ENCODE results near the gene PCLO. TPM values are rescaled to one million over a fixed set of nuclear protein-coding genes. Genes with fewer than 3 reads are reported as not detected.

Gene PCLO
- total and polyA plus RNA-seq, 2 of the 8 experiments (the other 6 are each of a cell fraction or from before 2014, with no cell fraction given), result 1.5 to 3.2 TPM

DNA sequence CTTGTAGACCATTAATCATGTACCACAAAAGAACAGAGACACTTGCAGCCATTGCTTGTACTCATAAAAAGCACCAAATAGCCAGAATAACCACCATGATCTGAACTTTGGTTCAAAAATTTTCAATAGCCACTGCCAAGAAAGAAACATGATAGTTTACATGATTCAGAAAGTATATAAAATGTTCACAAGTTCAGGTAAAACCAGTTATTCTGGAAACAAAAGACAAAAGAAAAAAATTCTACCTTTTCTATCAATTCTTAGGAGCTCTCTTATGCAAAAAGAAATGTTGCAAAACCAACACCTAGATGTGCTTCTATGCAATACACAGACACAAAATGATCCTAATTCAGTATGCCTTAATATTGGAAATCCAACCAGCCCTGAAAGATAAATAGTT lies 108.7 kb downstream of the PCLO start:
- Histone ChIP-seq H2BK5ac (ENCODE audit: low read depth, low read length) (no peak overlapping the region), H3K79me1 (ENCODE audit: low read depth, low read length) (no peaks in the 10 kb centered on the region), H3K27me3 (replicated peaks in 1 of 4; ENCODE audit: control insufficient read depth in 3 of 4, extremely low read depth in 1 of 4, insufficient read depth in 3 of 4, low read length in 3 of 4) (no peaks in the 10 kb centered on the region), H4K5ac (ENCODE audit: insufficient read length, low read depth, low read length) (no peak overlapping the region), H2BK12ac (ENCODE audit: low read depth, low read length) (no peak overlapping the region), H2BK15ac (ENCODE audit: low read length) (no peak overlapping the region), H2BK120ac (replicated peaks; ENCODE audit: low read depth, low read length) (no peak overlapping the region), H3K4me3 (ENCODE audit: extremely low read depth in 1 of 4, insufficient read depth in 2 of 4, low read depth in 3 of 4, low read length in 4 of 4) (no peak overlapping the region), H4K20me1 (replicated peaks in 1 of 2; ENCODE audit: control insufficient read depth in 1 of 2, insufficient read depth in 2 of 2, low read length in 2 of 2) (no peaks in the 10 kb centered on the region), H2AFZ (ENCODE audit: low read length) (no peak overlapping the region), H3K23ac (ENCODE audit: insufficient read length) (no peak overlapping the region), H3K79me2 (ENCODE audit: control insufficient read depth in 1 of 2, insufficient read depth in 2 of 2, low read length in 2 of 2) (no peaks in the 10 kb centered on the region), H3K56ac (replicated peaks; ENCODE audit: insufficient read length, low read depth, low read length) (no peak overlapping the region), H3K36me3 (ENCODE audit: control insufficient read depth in 2 of 4, insufficient read depth in 4 of 4, low read length in 3 of 4) (no peaks in the 10 kb centered on the region), H2AK5ac (ENCODE audit: low read depth, low read length) (no peak overlapping the region), H4K8ac (ENCODE audit: extremely low read depth, insufficient read depth, low read length) (no peak overlapping the region), H3K14ac (ENCODE audit: insufficient read length) (no peak overlapping the region), H3K23me2 (ENCODE audit: low read depth, low read length) (peaks cover 2% of the 10 kb centered on the region; the same call in 1 of the 2 replicates), H3K18ac (ENCODE audit: extremely low read depth, low read length) (no peak overlapping the region), H3K4me2 (ENCODE audit: insufficient read depth in 1 of 2, low read depth in 2 of 2, low read length in 2 of 2) (no peak overlapping the region), H3K9me3 (ENCODE audit: insufficient read depth in 2 of 2, low read depth in 1 of 2, low read length in 1 of 2) (no peaks in the 10 kb centered on the region), H3K27ac (ENCODE audit: low read depth, low read length) (no peak overlapping the region), H4K91ac (replicated peaks; ENCODE audit: insufficient read length, low read length) (no peak overlapping the region), H2BK20ac (ENCODE audit: low read length) (no peak overlapping the region), H3K4ac (replicated peaks; ENCODE audit: insufficient read length, low read depth, low read length) (no peak overlapping the region), H3K4me1 (replicated peaks in 1 of 4; ENCODE audit: control insufficient read depth in 3 of 4, insufficient read depth in 4 of 4, low read length in 3 of 4) (no peaks in the 10 kb centered on the region), H3K9ac (replicated peaks in 1 of 4; ENCODE audit: extremely low read depth in 1 of 4, low read depth in 3 of 4, low read length in 3 of 4) (no peak overlapping the region)
- ChIA-PET CTCF (ENCODE audit: partially characterized antibody) (no interaction called here), POLR2A (ENCODE audit: partially characterized antibody) (no interaction called here)
- FAIRE-seq (no peak), DNase-seq (ENCODE audit: low read depth in 1 of 2, low spot score in 2 of 2) (no peak)
- TF ChIP-seq SIN3A (conservative IDR thresholded peaks at IDR 0.05 in 1 of 2, IDR thresholded peaks at IDR 0.05 in 1 of 2; ENCODE audit: low read depth in 1 of 2, low read length in 2 of 2) (no peak), EZH2 (IDR thresholded peaks at IDR 0.05; ENCODE audit: low read depth, low read length, severe bottlenecking) (no peak), RXRA (IDR thresholded peaks at IDR 0.05; ENCODE audit: insufficient read depth, low read depth, low read length) (no peak), CHD1 (IDR thresholded peaks at IDR 0.05; ENCODE audit: low read depth, low read length) (no peak), SIRT6 (IDR thresholded peaks at IDR 0.05; ENCODE audit: low read length) (no peak), SAP30 (IDR thresholded peaks at IDR 0.05; ENCODE audit: insufficient read depth, insufficient replicate concordance, low read length) (no peak), HDAC2 (IDR thresholded peaks at IDR 0.05; ENCODE audit: borderline replicate concordance in 1 of 2, low read depth in 2 of 2, low read length in 2 of 2) (no peak), SP1 (IDR thresholded peaks at IDR 0.05; ENCODE audit: low read depth, low read length) (no peak), KDM4A (IDR thresholded peaks at IDR 0.05; ENCODE audit: low read depth, low read length, severe bottlenecking) (no peak), SP4 (IDR thresholded peaks at IDR 0.05; ENCODE audit: low read length) (no peak)
